SK-N-SH (cell line): ENCODE measurements around the gene DENND1C.

Experiments
- CTCF ChIP-seq: fragments of 200-600 bp; sonication (generic); IDR thresholded peaks from 2 replicates; pipeline ENCODE4 v1.6.1; 2017; ENCODE audit warnings: antibody characterized with exemption, mild to moderate bottlenecking, moderate library complexity
- FOXM1 ChIP-seq: IDR thresholded peaks from 2 replicates; pipeline ENCODE4 v1.4.0; 2012; ENCODE audit warnings: low read depth, mild to moderate bottlenecking
- JUND ChIP-seq: IDR thresholded peaks from 2 replicates; pipeline ENCODE4 v1.4.0; 2012
- POLR2AphosphoS5 ChIP-seq: IDR thresholded peaks from 2 replicates; pipeline ENCODE4 v1.6.1; 2012; ENCODE audit warnings: low read depth, low read length
- RAD21 ChIP-seq: IDR thresholded peaks from 2 replicates; pipeline ENCODE4 v1.6.1; 2012; ENCODE audit warnings: mild to moderate bottlenecking, low read length
- TF ChIP-seq, protein P1 (sequence below): fragments of 150-350 bp; IDR thresholded peaks from 2 replicates; pipeline ENCODE4 v1.6.1; 2017; ENCODE audit warnings: antibody characterized with exemption, low read length, low read depth, borderline replicate concordance
- TF ChIP-seq, protein P2 (sequence below): IDR thresholded peaks from 2 replicates; pipeline ENCODE4 v1.6.1; 2012; ENCODE audit warnings: mild to moderate bottlenecking, low read depth, low read length, moderate library complexity

- TF ChIP-seq CTCF (no peak), JUND (no peak), FOXM1 (no peak), POLR2AphosphoS5 (no peak), RAD21 (no peak)
- TF ChIP-seq, protein P1, sequence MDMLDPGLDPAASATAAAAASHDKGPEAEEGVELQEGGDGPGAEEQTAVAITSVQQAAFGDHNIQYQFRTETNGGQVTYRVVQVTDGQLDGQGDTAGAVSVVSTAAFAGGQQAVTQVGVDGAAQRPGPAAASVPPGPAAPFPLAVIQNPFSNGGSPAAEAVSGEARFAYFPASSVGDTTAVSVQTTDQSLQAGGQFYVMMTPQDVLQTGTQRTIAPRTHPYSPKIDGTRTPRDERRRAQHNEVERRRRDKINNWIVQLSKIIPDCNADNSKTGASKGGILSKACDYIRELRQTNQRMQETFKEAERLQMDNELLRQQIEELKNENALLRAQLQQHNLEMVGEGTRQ = no peak
- TF ChIP-seq, protein P2, sequence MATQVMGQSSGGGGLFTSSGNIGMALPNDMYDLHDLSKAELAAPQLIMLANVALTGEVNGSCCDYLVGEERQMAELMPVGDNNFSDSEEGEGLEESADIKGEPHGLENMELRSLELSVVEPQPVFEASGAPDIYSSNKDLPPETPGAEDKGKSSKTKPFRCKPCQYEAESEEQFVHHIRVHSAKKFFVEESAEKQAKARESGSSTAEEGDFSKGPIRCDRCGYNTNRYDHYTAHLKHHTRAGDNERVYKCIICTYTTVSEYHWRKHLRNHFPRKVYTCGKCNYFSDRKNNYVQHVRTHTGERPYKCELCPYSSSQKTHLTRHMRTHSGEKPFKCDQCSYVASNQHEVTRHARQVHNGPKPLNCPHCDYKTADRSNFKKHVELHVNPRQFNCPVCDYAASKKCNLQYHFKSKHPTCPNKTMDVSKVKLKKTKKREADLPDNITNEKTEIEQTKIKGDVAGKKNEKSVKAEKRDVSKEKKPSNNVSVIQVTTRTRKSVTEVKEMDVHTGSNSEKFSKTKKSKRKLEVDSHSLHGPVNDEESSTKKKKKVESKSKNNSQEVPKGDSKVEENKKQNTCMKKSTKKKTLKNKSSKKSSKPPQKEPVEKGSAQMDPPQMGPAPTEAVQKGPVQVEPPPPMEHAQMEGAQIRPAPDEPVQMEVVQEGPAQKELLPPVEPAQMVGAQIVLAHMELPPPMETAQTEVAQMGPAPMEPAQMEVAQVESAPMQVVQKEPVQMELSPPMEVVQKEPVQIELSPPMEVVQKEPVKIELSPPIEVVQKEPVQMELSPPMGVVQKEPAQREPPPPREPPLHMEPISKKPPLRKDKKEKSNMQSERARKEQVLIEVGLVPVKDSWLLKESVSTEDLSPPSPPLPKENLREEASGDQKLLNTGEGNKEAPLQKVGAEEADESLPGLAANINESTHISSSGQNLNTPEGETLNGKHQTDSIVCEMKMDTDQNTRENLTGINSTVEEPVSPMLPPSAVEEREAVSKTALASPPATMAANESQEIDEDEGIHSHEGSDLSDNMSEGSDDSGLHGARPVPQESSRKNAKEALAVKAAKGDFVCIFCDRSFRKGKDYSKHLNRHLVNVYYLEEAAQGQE = no peak
Measured at GRCh38 chr19:6529351-6529750, 47.8 kb upstream of the DENND1C start.
